Activated naive CD4-positive, alpha-beta T cell treated with anti-CD3 and anti-CD28 coated beads, Interleukin-2, amount 10 ng/mL, durations not matched to agents 7 days and 5 days (primary cell): ENCODE measurements around the gene RGS11.
A peak's percentile ranks its signal among the peaks of the same experiment; 100 is the strongest.

Experiments used
- CTCF ChIA-PET: fragments of 350-600 bp; sonication (Branson Sonifier 250); formaldehyde crosslinking; loops from one replicate; lab custom pipeline; 2021; ENCODE audit warnings: antibody characterized with exemption; lab: Charles Lee
- DNase-seq: peaks from one replicate; pipeline ENCODE4 v3.0.0-alpha.2; 2020
- H3K27ac Mint-ChIP-seq: one replicate; pipeline ENCODE4 v1.8.0; 2021; ENCODE audit warnings: mild to moderate bottlenecking, moderate library complexity, mixed read lengths
- H3K27me3 Mint-ChIP-seq: one replicate; pipeline ENCODE4 v1.8.0; 2021; ENCODE audit warnings: mild to moderate bottlenecking, mixed read lengths
- H3K36me3 Mint-ChIP-seq: one replicate; pipeline ENCODE4 v1.8.0; 2021; ENCODE audit warnings: mixed read lengths
- H3K4me1 Mint-ChIP-seq: one replicate; pipeline ENCODE4 v1.8.0; 2021; ENCODE audit warnings: mixed read lengths
- H3K4me3 Mint-ChIP-seq: one replicate; pipeline ENCODE4 v1.8.0; 2021; ENCODE audit warnings: mild to moderate bottlenecking, moderate library complexity, mixed read lengths
- H3K9me3 Mint-ChIP-seq: one replicate; pipeline ENCODE4 v1.8.0; 2021; ENCODE audit warnings: mixed read lengths

RGS11 gene

GRCh38 chr16:306911-307370, 31.2 kb upstream of the RGS11 start:
- no peak overlapping the region for H3K4me3 Mint-ChIP-seq
- peaks cover 12% of the 10 kb centered on the region for H3K4me1 Mint-ChIP-seq
- DNase-seq: no peak
- peaks cover 15% of the 10 kb centered on the region for H3K36me3 Mint-ChIP-seq
- H3K9me3 Mint-ChIP-seq: no peaks in the 10 kb centered on the region
- no peaks in the 10 kb centered on the region for H3K27me3 Mint-ChIP-seq
- CTCF ChIA-PET: no interaction called here
- H3K27ac Mint-ChIP-seq: no peak overlapping the region

- Mint-ChIP-seq H3K9me3 (no peaks in the 10 kb centered on the region), H3K27me3 (no peaks in the 10 kb centered on the region), H3K36me3 (peaks cover 15% of the 10 kb centered on the region), H3K4me3 (no peak overlapping the region), H3K4me1 (peaks cover 12% of the 10 kb centered on the region), H3K27ac (peak overlapping the region; percentile 8)
- CTCF ChIA-PET: interaction anchor here (0.9 kb wide), 1 partner anchor 56 kb away, joined by 3 read pairs; no protein-coding TSS in a partner anchor
- no peak for DNase-seq
These were observed 30.3 kb upstream of the RGS11 start for GRCh38 chr16:305916-306626.

GRCh38 chr16:303760-304505, 28.2 kb upstream of the RGS11 start:
- DNase-seq: no peak
- H3K27ac Mint-ChIP-seq: no peak overlapping the region
- H3K4me1 Mint-ChIP-seq: peaks cover 4% of the 10 kb centered on the region
- H3K4me3 Mint-ChIP-seq: no peak overlapping the region
- H3K36me3 Mint-ChIP-seq: peaks cover 9% of the 10 kb centered on the region
- no peaks in the 10 kb centered on the region for H3K9me3 Mint-ChIP-seq
- no peaks in the 10 kb centered on the region for H3K27me3 Mint-ChIP-seq
- CTCF ChIA-PET: no interaction called here

GRCh38 chr16:301950-302349, 26.2 kb upstream of the RGS11 start:
- Mint-ChIP-seq H3K36me3 (peaks cover 6% of the 10 kb centered on the region), H3K9me3 (no peaks in the 10 kb centered on the region)

GRCh38 chr16:301235-301634, 25.5 kb upstream of the RGS11 start:
- Mint-ChIP-seq H3K4me3 (no peak overlapping the region), H3K36me3 (peaks cover 6% of the 10 kb centered on the region), H3K27me3 (no peaks in the 10 kb centered on the region)

More at GRCh38 chr16:301950-302349, 26.2 kb upstream of the RGS11 start:
- peaks cover 2% of the 10 kb centered on the region for H3K4me1 Mint-ChIP-seq
- CTCF ChIA-PET: no interaction called here
- DNase-seq: no peak
- H3K4me3 Mint-ChIP-seq: no peak overlapping the region
- H3K27ac Mint-ChIP-seq: no peak overlapping the region
- H3K27me3 Mint-ChIP-seq: no peaks in the 10 kb centered on the region

DNA sequence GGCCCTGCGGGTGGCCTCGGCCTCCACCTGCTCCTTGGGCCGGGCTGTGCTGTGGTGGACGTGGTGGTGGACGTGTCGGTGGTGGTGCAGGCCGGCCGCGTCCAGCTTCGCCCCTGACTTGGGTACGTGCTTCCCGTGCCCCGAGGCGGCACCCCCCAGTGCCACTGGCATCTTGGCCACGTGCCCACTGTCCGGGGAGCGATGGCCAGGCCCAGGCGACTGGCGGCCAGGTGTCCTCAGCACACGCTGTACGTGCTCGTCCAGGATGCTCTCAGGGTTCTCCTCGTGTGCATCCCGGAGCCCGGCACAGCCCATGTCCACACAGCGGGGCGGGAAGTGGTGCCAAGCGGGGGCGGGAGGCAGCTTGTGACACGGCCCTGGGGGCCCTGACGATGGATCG, 22.1 kb upstream of the RGS11 start:
- CTCF ChIA-PET: no interaction called here
- no peak overlapping the region for H3K27ac Mint-ChIP-seq
- no peak for DNase-seq
- no peaks in the 10 kb centered on the region for H3K4me1 Mint-ChIP-seq
- no peaks in the 10 kb centered on the region for H3K9me3 Mint-ChIP-seq
- no peaks in the 10 kb centered on the region for H3K27me3 Mint-ChIP-seq
- H3K36me3 Mint-ChIP-seq: peaks cover 4% of the 10 kb centered on the region
- no peak overlapping the region for H3K4me3 Mint-ChIP-seq

More at GRCh38 chr16:301235-301634, 25.5 kb upstream of the RGS11 start:
- CTCF ChIA-PET: no interaction called here
- no peak overlapping the region for H3K27ac Mint-ChIP-seq
- no peak for DNase-seq
- H3K9me3 Mint-ChIP-seq: no peaks in the 10 kb centered on the region
- H3K4me1 Mint-ChIP-seq: peaks cover 2% of the 10 kb centered on the region

- Mint-ChIP-seq H3K9me3 (no peaks in the 10 kb centered on the region), H3K27ac (no peak overlapping the region), H3K36me3 (peaks cover 7% of the 10 kb centered on the region), H3K4me3 (no peak overlapping the region), H3K27me3 (no peaks in the 10 kb centered on the region), H3K4me1 (no peaks in the 10 kb centered on the region)
- CTCF ChIA-PET: no interaction called here
- DNase-seq: no peak
These were observed 21.2 kb upstream of the RGS11 start for GRCh38 chr16:296806-297510.

- Mint-ChIP-seq H3K27ac (no peak overlapping the region), H3K27me3 (no peaks in the 10 kb centered on the region), H3K4me1 (no peaks in the 10 kb centered on the region), H3K9me3 (no peaks in the 10 kb centered on the region), H3K36me3 (peaks cover 7% of the 10 kb centered on the region), H3K4me3 (no peak overlapping the region)
- CTCF ChIA-PET: no interaction called here
- no peak for DNase-seq
These were observed 20.5 kb upstream of the RGS11 start for GRCh38 chr16:296276-296675.

DNA sequence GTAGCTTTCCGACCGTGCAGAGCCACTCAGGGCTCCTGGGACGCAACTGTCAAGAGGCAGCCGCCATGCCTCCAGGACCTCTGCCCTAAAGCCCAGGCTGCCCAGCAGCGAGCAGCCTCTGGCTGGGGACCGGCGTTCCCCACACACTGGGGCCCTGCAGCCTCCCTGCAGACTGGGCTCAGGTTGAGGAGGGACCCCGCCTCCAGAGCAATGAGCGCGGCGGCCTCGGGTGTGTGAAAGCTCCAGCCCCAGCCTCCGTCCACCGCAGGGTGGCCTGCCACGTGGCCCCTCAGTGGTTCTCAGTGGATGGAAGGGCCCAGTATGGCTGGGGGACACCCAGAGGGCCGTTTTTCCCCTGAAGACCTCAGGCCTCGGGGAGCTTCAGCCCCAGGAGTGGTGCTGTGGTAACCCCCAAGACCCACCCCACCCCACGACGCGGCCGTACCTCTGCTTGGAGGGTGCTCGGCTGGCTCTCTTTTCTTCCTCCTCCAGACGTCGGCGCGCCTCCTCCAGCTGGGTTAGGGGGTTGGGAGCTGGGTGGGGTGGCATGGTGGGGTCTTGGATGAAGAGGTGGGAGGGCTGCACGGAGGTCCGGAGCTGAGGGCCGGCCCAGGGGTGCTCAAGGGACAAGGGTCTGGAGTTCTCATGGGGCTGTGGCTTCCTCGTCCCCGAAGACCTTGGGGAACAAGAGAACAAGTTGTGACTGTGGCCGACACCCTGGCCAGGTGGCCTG, 17.5 kb upstream of the RGS11 start:
- Mint-ChIP-seq H3K36me3 (peaks cover 9% of the 10 kb centered on the region), H3K4me3 (no peak overlapping the region), H3K27me3 (no peaks in the 10 kb centered on the region), H3K27ac (no peak overlapping the region), H3K9me3 (no peaks in the 10 kb centered on the region), H3K4me1 (no peaks in the 10 kb centered on the region)
- no peak for DNase-seq
- CTCF ChIA-PET: no interaction called here

DNA sequence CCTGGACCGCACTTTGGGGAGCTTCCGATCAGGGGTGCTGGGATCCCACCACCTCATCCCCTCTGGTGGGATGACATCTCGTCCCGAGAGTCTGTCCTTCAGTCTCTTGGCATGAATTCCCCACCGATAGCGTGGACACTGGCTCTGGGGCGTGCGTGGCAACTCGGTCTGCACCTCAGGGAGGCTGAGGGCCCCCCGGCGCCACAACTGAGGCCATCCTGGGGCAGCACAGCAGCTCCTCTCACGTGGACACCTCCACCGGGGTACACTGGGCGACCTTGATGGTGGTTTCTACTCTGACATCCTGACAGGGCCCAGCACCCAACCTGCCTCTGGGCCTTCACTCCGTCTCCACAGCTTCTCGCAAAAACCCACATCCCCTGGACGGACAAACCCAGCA, 15.8 kb upstream of the RGS11 start:
- no peaks in the 10 kb centered on the region for H3K4me1 Mint-ChIP-seq
- H3K27ac Mint-ChIP-seq: no peak overlapping the region
- H3K9me3 Mint-ChIP-seq: no peaks in the 10 kb centered on the region
- DNase-seq: no peak
- H3K4me3 Mint-ChIP-seq: no peak overlapping the region
- CTCF ChIA-PET: no interaction called here
- peaks cover 15% of the 10 kb centered on the region for H3K36me3 Mint-ChIP-seq
- no peaks in the 10 kb centered on the region for H3K27me3 Mint-ChIP-seq

DNA sequence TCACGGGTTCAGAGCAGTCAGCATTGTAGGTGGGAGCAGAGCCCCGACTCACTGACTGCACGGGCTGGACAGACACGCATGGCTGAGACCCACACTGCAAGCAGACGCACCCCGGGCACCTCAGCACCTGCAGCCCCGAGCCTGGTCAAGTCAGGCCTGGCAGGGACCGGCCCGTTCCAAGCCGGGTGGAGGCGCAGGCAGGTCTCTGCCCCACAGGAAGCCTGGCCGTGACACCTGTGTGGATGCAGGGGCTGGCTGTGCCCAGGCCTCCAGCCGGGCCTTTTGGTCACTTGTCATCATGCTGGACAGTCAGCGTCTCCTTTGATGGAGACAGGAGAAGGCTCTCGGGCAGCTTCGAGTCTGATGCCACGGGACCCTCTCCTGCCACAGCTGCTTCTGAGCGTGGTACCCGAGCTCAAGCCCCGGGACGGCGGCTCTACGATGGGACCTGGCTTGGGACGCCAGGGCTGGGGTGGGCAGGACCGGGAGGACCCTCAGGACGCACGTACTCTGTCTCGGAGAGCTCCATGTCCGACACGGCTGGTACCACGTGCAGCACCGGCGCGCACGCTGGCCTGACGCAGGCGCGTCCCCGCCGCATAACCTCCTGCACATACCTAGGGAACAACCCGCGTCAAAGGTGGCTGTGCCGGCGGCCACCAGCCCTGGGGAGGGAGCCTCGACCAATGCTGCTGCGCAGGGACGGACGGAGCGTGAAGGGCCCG, 15.1 kb upstream of the RGS11 start:
- Mint-ChIP-seq H3K4me1 (no peaks in the 10 kb centered on the region), H3K4me3 (no peak overlapping the region), H3K9me3 (no peaks in the 10 kb centered on the region), H3K27me3 (no peaks in the 10 kb centered on the region), H3K27ac (no peak overlapping the region), H3K36me3 (peaks cover 19% of the 10 kb centered on the region)
- CTCF ChIA-PET: no interaction called here
- DNase-seq: no peak

DNA sequence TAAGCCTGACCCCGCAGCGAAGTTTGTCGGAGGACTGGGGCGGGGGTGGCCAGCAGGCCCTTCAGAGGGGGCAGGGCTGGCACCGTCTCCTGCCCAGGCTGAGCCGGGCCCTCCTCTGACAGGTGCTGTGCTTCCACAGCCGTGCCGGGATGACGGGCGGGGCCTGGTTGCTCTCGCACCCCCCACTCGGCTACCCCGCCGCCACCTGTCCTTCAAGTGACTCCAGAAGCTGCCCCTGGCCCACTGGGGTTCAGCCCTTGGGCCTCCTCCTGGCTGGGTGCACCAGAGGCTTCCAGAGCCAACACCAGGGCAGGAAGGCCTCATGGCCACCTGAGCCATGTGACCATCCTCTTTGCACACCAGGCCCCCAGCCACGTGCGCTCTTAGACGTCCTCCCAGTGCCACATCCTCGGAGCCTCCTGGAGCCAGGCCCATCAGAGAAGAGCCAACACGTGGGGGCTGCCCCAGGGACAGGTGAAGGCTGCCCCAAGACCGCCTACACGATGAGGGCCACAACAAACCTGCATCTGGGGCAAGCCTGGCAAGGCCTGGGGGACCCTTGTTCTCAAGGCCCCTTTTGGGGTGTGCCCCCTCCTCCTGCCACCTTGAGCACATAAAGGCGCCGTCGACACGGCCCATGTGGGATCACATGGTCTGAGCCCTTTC, 14.4 kb upstream of the RGS11 start:
- Mint-ChIP-seq H3K27ac (no peak overlapping the region), H3K4me3 (no peak overlapping the region), H3K9me3 (no peaks in the 10 kb centered on the region), H3K27me3 (no peaks in the 10 kb centered on the region), H3K4me1 (no peaks in the 10 kb centered on the region), H3K36me3 (peaks cover 19% of the 10 kb centered on the region)
- DNase-seq: no peak
- CTCF ChIA-PET: no interaction called here

- Mint-ChIP-seq H3K4me3 (no peak overlapping the region), H3K9me3 (no peaks in the 10 kb centered on the region), H3K27me3 (no peaks in the 10 kb centered on the region), H3K4me1 (no peaks in the 10 kb centered on the region), H3K27ac (no peak overlapping the region), H3K36me3 (peaks cover 19% of the 10 kb centered on the region)
- CTCF ChIA-PET: no interaction called here
- no peak for DNase-seq
These were observed 13.8 kb upstream of the RGS11 start for GRCh38 chr16:289395-289997.
